ENCODE data around the gene PAX5.
A peak's percentile ranks its signal among the peaks of the same experiment; 100 is the strongest.

Gene PAX5

GRCh38 chr9:37036776-37037502, 2.9 kb upstream of the PAX5 start:
- H3K9ac ChIP-seq (ENCODE audit: insufficient read length, low read depth): peak overlapping the region; percentile 71
- H3K9me3 ChIP-seq (ENCODE audit: insufficient read depth, low read length): no peaks in the 10 kb centered on the region
- H3K27me3 ChIP-seq (ENCODE audit: insufficient read depth, insufficient read length): peaks cover 90% of the 10 kb centered on the region
- DNase-seq (ENCODE audit: low read depth, low spot score): no peak
- H3K4me1 ChIP-seq (ENCODE audit: insufficient read depth, insufficient read length): no peaks in the 10 kb centered on the region
- TF ChIP-seq SUZ12 (IDR thresholded peaks at IDR 0.05; ENCODE audit: extremely low read depth, insufficient read depth, insufficient read length) (peak; percentile 13), ZNF274 (IDR thresholded peaks at IDR 0.05; ENCODE audit: low read depth, low read length) (no peak)
- H3K4me3 ChIP-seq (ENCODE audit: insufficient read length, low read depth): peak overlapping the region; percentile 45
- no peaks in the 10 kb centered on the region for H3K36me3 ChIP-seq (ENCODE audit: insufficient read depth, insufficient read length, low read length)

GRCh38 chr9:37036371-37036775, 2.3 kb upstream of the PAX5 start:
- Histone ChIP-seq H3K9ac (ENCODE audit: insufficient read length, low read depth) (peak overlapping the region; percentile 71), H3K27me3 (ENCODE audit: insufficient read depth, insufficient read length) (peaks cover 90% of the 10 kb centered on the region), H3K4me1 (ENCODE audit: insufficient read depth, insufficient read length) (no peaks in the 10 kb centered on the region), H3K4me3 (ENCODE audit: insufficient read length, low read depth) (peak overlapping the region; percentile 45), H3K9me3 (ENCODE audit: insufficient read depth, low read length) (no peaks in the 10 kb centered on the region), H3K36me3 (ENCODE audit: insufficient read depth, insufficient read length, low read length) (no peaks in the 10 kb centered on the region)
- DNase-seq (ENCODE audit: low read depth, low spot score): no peak
- TF ChIP-seq SUZ12 (IDR thresholded peaks at IDR 0.05; ENCODE audit: extremely low read depth, insufficient read depth, insufficient read length): peak; percentile 33
- TF ChIP-seq ZNF274 (IDR thresholded peaks at IDR 0.05; ENCODE audit: low read depth, low read length): no peak

- no peaks in the 10 kb centered on the region for H3K4me1 ChIP-seq (ENCODE audit: insufficient read depth, insufficient read length)
- H3K9ac ChIP-seq (ENCODE audit: insufficient read length, low read depth): peak overlapping the region; percentile 71
- peak overlapping the region; percentile 45 for H3K4me3 ChIP-seq (ENCODE audit: insufficient read length, low read depth)
- TF ChIP-seq ZNF274 (IDR thresholded peaks at IDR 0.05; ENCODE audit: low read depth, low read length) (no peak), SUZ12 (IDR thresholded peaks at IDR 0.05; ENCODE audit: extremely low read depth, insufficient read depth, insufficient read length) (no peak), YY1 (IDR thresholded peaks at IDR 0.05; ENCODE audit: insufficient read depth, insufficient read length) (no peak)
- DNase-seq (ENCODE audit: low read depth, low spot score): no peak
- H3K9me3 ChIP-seq (ENCODE audit: insufficient read depth, low read length): no peaks in the 10 kb centered on the region
- H3K27me3 ChIP-seq (ENCODE audit: insufficient read depth, insufficient read length): peaks cover 90% of the 10 kb centered on the region
- no peaks in the 10 kb centered on the region for H3K36me3 ChIP-seq (ENCODE audit: insufficient read depth, insufficient read length, low read length)
These were observed 1.7 kb upstream of the PAX5 start for GRCh38 chr9:37035648-37036370.

GRCh38 chr9:37034938-37035647, 1.0 kb upstream of the PAX5 start:
- peaks cover 3% of the 10 kb centered on the region for H3K4me1 ChIP-seq (ENCODE audit: insufficient read depth, insufficient read length)
- DNase-seq (ENCODE audit: low read depth, low spot score): no peak
- peak overlapping the region; percentile 51 for H3K9ac ChIP-seq (ENCODE audit: insufficient read length, low read depth)
- H3K27me3 ChIP-seq (ENCODE audit: insufficient read depth, insufficient read length): peaks cover 96% of the 10 kb centered on the region
- no peak for TF ChIP-seq YY1 (IDR thresholded peaks at IDR 0.05; ENCODE audit: insufficient read depth, insufficient read length)
- no peak for TF ChIP-seq ZNF274 (IDR thresholded peaks at IDR 0.05; ENCODE audit: low read depth, low read length)
- no peak for TF ChIP-seq SUZ12 (IDR thresholded peaks at IDR 0.05; ENCODE audit: extremely low read depth, insufficient read depth, insufficient read length)
- peak overlapping the region; percentile 26 for H3K4me3 ChIP-seq (ENCODE audit: insufficient read length, low read depth)
- H3K9me3 ChIP-seq (ENCODE audit: insufficient read depth, low read length): no peaks in the 10 kb centered on the region
- H3K36me3 ChIP-seq (ENCODE audit: insufficient read depth, insufficient read length, low read length): no peaks in the 10 kb centered on the region

- Histone ChIP-seq H3K4me3 (ENCODE audit: insufficient read length, low read depth) (peak overlapping the region; percentile 33), H3K27me3 (ENCODE audit: insufficient read depth, insufficient read length) (peaks cover 100% of the 10 kb centered on the region), H3K36me3 (ENCODE audit: insufficient read depth, insufficient read length, low read length) (no peaks in the 10 kb centered on the region), H3K4me1 (ENCODE audit: insufficient read depth, insufficient read length) (peaks cover 4% of the 10 kb centered on the region), H3K9me3 (ENCODE audit: insufficient read depth, low read length) (no peaks in the 10 kb centered on the region), H3K9ac (ENCODE audit: insufficient read length, low read depth) (peak overlapping the region; percentile 32)
- TF ChIP-seq YY1 (IDR thresholded peaks at IDR 0.05; ENCODE audit: insufficient read depth, insufficient read length) (no peak), ZNF274 (IDR thresholded peaks at IDR 0.05; ENCODE audit: low read depth, low read length) (no peak), SUZ12 (IDR thresholded peaks at IDR 0.05; ENCODE audit: extremely low read depth, insufficient read depth, insufficient read length) (no peak)
- no peak for DNase-seq (ENCODE audit: low read depth, low spot score)
These were observed 353 bp upstream of the PAX5 start for GRCh38 chr9:37034305-37034937.

- no peak overlapping the region for H3K4me3 ChIP-seq (ENCODE audit: insufficient read length, low read depth)
- peaks cover 4% of the 10 kb centered on the region for H3K4me1 ChIP-seq (ENCODE audit: insufficient read depth, insufficient read length)
- H3K9ac ChIP-seq (ENCODE audit: insufficient read length, low read depth): no peak overlapping the region
- no peak for DNase-seq (ENCODE audit: low read depth, low spot score)
- TF ChIP-seq YY1 (IDR thresholded peaks at IDR 0.05; ENCODE audit: insufficient read depth, insufficient read length): no peak
- TF ChIP-seq SUZ12 (IDR thresholded peaks at IDR 0.05; ENCODE audit: extremely low read depth, insufficient read depth, insufficient read length): no peak
- TF ChIP-seq ZNF274 (IDR thresholded peaks at IDR 0.05; ENCODE audit: low read depth, low read length): no peak
- no peaks in the 10 kb centered on the region for H3K36me3 ChIP-seq (ENCODE audit: insufficient read depth, insufficient read length, low read length)
- no peaks in the 10 kb centered on the region for H3K9me3 ChIP-seq (ENCODE audit: insufficient read depth, low read length)
- H3K27me3 ChIP-seq (ENCODE audit: insufficient read depth, insufficient read length): peaks cover 100% of the 10 kb centered on the region
These were observed 927 bp downstream of the PAX5 start for GRCh38 chr9:37033141-37033540.

Measured in NT2/D1 (cell line).